Stimulated activated CD4-positive, alpha-beta T cell treated with anti-CD3 and anti-CD28 coated beads, Interleukin-4, amount 100 ng/mL, for 24 hours (primary cell): ENCODE data around the gene TMCC3.
"Not testable (repeated sequence)": the region's sequence is repeated elsewhere in the genome, so short reads cannot be mapped to it uniquely, and the experiment has no call there.

ENCODE experiments used
- DNase-seq: peaks from one replicate; pipeline ENCODE4 v3.0.0-alpha.2; 2020

TMCC3 gene, protein sequence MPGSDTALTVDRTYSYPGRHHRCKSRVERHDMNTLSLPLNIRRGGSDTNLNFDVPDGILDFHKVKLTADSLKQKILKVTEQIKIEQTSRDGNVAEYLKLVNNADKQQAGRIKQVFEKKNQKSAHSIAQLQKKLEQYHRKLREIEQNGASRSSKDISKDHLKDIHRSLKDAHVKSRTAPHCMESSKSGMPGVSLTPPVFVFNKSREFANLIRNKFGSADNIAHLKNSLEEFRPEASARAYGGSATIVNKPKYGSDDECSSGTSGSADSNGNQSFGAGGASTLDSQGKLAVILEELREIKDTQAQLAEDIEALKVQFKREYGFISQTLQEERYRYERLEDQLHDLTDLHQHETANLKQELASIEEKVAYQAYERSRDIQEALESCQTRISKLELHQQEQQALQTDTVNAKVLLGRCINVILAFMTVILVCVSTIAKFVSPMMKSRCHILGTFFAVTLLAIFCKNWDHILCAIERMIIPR

DNA sequence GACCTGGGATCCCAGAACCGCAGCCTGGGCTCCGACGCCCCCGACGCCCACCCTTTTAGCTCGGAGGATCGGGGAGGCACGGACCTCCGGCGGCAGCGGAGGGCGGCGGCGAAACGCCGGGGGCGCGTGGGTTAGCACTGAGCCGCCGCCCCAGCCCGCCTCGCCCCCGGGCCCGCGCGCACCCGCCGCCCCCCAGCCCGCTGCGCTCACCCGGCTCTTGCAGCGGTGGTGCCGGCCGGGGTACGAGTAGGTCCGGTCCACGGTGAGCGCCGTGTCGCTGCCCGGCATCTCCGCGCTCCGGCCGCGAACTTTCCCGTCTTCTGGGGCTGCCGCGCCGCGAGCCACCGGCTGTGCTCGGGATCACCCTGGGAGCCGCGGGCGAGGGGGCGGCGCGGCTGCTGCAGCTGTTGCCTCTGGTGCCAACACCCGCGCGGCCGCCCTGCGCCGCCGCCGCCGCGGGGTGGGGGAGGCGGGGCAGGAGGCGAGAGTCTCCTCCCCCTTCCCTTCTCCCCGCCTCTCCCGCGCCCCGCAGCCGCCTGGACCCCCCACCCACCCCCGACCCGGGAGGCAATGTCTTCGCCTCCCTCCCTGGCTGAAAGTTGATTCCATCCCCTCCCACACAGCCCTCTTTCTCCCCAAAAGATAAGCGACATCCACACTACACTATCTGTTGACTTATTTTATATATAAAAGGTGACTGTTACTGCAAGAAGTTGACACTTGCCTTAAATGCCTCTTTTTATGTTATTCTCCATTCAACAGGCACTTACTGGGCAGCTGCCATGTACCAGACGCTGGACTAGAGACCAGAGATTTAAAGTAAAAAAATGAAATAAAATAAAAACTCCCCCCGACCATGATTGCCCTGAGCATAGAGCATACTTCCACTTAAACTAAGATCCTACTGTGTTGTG is at the start of gene TMCC3:
TMCC3 (minus strand) TSS at position 415 of the 914 bp plus-strand sequence; CDS start at position 288, 127 bp downstream.
- peak; percentile 6 for DNase-seq

DNA sequence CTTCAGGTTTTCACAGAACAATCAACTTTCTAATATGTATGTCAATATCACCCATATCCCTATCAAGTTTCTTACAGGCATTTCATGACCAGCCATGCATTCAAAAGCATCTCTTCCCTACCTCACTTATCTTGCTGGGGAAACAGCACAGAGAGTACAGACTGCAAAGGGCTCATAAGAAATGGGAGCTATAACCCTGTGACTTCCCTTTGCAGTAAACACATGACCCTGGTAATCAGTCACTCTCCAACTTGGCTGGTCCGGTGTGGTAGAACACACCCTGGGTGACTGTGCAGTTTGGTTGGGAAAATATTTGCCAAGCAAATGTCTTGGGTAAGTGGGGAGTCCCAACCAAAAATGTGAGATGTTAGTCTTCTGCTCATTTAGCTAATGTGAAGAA is 49.4 kb upstream of the TMCC3 start:
- DNase-seq: no peak

DNA sequence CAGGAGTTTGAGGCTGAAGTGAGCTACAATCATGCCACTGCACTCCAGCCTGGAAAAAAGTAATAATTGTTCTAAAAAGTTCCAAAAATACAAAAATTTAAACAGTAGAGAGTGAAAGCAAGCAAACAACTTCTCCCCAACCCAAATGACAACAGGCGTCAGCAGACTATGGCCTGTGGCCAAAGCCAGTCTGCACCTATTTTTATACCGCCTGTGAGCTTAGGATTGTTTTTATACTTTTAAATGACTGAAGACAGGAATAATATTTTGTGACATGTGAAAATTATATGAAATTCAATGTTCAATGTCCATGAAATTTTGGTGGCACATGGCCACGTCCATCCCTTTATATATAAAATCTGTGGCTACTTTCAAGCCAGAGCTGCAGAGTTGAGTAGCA is 48.2 kb upstream of the TMCC3 start:
- no peak for DNase-seq

DNA sequence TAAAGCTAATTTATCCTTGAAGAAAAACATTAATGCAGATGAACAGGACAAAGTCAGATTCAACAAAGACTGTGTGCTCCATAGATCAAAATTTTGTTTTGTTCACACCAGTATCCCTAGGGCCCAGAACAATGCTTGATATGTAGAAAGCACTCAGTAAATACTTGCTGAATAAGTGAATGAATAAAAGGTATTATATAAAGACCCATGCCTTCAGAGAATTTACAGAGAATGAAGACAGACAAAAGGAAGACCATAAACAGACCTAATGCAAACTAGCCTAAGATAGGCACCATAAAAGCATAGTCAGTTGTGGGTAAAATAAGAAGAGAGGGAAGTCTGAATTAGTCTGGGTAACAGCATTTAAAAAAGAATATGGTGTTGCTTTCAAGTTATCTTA is 47.3 kb upstream of the TMCC3 start:
- no peak for DNase-seq

DNA sequence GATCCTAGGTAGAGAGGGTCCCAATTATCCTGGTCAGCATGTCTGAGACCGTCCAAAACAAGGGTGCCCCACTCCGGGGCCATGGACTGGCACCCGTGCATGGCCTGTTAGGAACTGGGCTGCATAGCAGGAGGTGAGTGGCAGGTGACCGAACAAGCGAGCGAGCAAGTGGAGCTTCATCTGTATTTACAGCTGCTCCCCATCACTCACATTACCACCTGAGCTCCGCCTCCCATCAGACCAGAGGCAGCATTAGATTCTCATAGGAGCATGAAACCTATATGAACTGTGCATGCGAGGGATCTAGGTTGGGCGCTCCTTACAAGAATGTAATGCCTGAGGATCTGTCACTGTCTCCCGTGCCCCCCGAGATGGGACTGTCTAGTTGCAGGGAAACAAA is 44.4 kb upstream of the TMCC3 start:
- no peak for DNase-seq

DNA sequence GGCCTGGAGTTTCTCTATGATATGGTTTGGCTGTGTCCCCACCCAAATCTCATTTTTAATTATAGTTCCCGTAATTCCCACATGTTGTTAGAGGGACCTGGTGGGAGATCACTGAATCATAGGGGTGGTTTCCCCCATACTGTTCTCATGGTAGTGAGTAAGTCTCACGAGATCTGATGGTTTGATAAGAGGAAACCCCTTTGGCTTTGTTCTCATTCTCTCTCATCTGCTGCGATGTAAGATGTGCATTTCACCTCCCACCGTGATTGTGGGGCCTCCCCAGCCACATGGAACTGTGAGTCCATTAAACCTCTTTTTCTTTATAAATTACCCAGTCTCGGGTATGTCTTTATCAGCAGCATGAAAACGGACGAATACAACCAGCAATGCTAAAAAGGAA is 42.5 kb upstream of the TMCC3 start:
- DNase-seq: not testable (repeated sequence)

DNA sequence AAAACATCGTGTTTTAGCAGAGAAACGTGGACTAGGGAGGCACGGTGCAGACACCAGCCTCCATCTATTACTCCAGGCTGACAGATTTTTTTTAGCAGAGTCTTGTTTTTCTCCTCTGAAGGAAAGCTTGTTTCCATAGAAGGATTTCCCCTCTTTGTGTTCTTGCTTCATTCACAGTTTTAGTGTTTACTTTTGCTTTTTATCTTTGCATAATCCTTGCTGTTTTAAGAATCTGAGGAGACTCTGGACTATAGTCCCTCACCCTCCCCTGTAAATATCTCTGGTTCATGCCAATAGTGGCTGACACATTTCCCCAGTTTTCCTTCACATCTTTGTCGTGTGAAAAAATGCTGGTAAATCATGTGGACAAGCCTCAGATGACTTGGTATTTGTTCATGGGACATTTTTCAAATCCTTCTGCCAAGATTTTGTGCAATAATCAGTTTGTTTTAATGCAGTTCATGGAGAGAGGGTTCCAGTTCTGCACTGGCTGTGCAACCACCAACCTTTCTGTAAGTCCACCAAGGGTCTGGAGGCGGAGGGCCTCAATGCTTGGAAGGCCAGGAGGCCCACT is 39.9 kb upstream of the TMCC3 start:
- no peak for DNase-seq

DNA sequence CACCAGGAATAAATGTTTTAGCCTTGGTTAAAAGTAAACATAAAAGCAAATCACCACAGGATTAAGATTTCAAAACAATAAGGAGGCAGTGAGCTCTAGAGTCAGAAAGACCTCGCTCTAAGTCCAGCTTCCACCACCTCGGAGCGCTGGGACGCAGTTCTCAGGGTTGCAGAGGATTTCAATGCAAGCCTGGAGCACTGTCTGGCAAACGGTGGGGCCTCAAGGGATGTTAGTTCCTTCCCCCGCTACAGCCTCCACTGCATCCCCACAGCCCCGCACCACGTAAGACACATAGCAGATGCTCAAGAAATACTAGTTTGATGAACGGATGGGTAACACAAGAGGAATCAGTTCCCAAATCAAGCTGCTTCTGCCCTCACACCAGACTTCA is 39.3 kb upstream of the TMCC3 start:
- no peak for DNase-seq

DNA sequence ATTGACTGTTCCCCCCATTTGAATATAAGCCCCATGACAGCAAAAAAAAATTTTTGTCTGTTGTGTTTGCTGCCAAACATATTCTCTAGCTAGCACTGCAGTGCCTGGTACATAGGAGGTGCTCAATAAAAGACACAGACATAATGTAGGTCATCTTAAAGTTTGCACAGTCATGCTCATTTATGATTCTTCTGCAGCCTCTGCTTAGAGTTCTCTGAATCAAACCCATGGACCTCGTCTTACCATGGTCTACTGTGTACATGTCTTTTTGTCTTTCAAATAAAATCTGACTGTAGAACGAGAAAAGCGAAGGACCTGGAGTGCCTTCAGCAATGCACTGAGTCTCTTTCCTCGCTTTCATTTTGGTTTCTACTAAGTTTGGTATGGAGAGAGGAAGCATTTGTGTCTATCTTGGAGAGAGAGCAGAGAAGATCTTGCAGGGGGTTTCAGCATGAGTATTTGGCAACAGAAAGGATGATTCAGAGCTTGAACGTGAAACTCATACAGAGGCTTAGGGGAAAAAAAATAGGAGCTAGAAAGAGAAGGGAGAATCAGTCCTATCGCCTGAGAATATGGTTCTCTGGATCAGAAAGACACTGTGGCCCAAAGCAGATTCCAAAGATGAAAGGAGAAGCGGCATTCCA is 38.8 kb upstream of the TMCC3 start:
- no peak for DNase-seq

DNA sequence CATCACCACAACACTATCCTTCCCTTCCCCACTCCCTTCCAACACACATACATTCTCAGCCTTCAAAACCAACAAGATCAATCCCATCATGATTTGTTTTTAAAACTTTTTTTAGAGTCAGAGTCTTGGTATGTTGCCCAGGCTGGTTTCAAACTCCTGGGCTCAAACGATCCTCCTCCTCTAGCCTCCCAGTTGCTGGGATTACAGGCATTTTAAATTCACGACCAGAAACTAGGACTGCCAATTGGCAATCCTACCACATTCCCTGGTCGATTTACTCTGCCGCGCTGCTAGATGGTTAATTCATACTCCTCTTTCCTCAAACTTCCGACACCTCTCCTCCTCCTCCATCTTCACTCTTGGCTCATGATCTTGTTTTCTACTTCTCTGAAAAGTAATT is 37.5 kb upstream of the TMCC3 start:
- DNase-seq: no peak

DNA sequence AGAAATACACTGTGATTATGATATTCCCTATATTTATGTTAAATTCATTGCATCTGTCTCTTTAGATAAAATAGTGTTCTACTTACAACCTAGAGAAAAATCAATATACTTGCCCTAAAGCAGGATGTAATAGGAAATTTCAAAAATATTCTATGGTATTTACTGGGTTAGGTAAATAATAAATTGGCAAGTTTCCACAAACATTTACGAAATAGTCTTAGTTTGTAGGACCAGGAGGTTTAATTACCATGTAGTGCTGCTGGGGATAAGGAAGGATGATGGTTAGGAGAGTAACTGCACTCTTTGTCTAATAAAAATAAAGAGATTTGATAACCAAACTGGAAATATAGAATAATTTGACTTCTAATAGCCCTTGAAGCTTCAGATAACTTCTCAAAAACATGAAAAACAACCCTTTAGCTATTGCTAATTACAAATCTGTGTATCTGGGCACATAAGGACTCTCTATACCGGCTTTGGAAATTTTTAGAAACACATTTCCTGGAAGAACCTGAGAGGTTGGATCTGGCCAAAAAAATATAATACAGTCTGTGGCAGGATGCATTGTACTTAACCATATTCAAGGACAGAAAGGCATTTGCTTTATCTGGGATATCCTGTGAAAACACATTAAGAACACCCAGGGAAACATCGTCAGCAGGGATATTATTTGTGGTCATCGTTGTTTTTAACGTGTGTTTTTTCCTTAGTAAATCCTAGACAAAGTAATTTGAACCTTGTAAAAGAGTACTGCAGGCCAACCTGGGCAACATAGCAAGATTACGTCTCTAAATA is 36.7 kb upstream of the TMCC3 start:
- DNase-seq: no peak

DNA sequence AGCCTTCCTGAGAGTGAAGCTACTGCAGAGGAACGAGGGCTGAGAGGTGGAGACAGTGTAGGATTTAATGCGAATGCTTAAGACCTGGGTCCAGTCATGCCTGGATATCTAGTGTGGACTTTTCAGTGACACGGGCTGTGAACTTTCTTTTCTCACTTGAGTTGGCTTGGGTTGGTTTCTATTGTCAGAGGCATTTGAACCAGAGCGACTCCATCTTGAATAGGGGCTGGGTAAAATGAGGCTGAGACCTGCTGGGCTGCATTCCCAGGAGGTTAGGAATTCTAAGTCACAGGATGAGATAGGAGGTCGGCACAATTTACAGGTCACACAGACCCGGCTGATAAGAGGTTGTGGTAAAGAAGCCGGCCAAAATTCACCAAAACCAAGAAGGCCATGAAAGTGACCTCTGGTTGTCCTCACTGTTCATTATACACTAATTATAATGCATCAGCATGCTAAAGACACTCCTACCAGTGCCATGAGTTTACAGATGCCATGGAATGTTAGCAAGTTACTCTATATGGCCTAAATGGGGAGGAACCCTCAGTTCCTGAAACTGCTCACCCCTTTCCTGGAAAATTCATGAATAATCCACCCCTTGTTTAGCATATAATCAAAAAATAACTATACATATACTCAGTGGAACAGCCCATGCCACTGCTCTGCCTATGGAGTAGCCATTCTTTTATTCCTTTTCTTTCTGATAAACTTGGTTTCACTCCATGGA is 34.2 kb upstream of the TMCC3 start:
- no peak for DNase-seq

DNA sequence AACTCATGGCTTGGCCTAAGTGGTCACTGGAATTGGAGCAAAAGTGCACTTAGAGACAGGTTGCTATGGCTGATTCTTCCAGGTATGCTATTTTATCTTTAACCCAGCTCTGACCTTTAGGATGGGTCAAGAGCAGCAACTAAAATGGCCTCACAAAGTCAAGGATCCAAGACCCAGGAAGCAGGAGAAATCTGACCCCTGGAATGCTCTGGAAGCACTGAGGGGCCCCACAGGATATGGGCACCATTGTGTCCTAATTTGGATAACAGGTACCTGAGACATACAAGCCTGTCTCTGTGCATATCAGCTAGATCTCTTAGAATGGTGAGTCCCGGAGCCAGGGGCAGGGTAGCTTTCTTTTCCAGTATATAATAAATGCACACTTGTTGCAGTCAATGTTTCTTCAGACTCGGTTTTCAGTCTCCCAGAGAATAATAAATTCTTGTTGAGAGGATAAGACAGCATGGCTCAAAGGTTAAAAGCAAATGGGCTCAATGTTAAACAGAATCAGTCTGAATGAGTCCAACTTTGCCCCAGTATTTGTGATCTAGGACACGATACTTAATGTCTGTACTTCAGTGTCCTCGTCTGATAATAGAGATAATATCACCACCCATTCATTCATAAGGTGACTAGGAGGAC is 29.3 kb upstream of the TMCC3 start:
- no peak for DNase-seq

DNA sequence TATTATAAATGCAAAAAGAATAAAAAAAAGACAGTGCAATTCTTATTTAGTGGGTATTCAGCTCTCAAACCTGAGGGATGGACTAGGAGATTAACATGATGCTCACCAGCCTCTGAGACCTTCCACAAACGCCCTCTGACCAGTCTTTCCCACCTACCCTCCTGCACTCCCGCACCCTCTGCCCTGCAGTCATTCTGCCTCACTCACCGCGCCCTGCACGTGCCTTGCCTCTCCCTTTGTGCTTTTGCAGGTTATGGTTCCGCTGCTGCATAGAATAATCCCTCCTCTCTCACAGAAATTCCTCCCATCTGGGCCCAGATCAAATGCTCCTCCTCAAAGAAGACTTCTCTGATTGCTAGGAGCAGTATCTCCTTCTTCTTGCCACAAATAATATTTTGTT is 28.5 kb upstream of the TMCC3 start:
- DNase-seq: no peak

DNA sequence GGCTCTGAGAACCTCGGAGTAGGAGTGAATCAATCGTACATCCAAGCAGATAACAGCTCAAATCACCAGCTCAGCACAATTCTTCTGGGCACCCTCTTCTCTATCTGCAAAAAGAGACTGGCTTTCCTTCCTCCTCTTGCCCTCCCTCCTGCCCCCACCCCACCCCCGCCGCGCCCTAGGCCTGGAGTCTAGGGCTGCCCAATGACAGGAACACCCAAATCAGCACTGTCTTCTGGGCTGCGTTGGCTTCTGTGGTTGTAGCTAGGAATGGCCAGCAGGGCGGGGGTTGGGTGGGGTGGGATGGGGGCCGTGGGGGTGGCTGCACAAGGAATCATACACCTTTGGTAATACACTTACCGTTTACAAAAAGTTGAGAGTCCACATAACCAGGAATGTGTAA is 28.0 kb upstream of the TMCC3 start:
- DNase-seq: no peak

DNA sequence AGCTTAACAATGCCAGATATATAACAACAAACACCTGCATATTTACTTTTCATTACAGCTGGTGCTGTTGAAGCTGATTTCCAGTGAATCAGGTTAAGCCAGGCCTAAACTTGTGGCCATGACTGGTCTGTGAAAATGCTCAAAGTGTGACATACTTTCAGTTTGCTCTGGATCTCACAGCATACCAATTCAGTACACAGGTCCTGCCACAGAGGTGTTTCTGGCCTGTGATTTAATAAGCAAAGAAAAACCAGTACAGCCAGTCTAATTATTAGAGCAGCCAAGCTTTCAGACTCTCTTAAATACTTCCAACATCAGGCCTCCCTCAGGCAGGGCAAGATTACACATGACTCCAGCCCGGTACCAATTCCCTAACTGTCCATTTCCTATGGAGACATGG is 27.4 kb upstream of the TMCC3 start:
- DNase-seq: no peak

DNA sequence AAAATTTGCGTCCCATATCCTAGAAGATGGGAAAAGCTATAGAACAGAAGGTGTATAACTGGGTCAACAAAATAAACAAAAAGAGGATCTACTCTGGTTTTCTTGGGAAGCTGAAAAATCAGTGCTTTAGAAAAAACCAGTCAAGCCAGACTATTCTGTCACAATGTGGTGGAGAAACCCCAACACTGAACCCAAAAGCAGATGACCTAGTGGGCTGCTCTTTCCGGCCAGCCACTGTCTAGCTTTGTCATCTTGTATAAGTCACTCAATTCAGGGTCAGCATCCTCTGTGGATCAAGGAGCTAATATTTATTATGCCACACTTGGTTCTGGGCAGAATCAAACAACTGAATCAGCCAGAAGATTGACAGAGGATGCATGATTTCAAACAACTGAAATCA is 26.6 kb upstream of the TMCC3 start:
- DNase-seq: no peak

DNA sequence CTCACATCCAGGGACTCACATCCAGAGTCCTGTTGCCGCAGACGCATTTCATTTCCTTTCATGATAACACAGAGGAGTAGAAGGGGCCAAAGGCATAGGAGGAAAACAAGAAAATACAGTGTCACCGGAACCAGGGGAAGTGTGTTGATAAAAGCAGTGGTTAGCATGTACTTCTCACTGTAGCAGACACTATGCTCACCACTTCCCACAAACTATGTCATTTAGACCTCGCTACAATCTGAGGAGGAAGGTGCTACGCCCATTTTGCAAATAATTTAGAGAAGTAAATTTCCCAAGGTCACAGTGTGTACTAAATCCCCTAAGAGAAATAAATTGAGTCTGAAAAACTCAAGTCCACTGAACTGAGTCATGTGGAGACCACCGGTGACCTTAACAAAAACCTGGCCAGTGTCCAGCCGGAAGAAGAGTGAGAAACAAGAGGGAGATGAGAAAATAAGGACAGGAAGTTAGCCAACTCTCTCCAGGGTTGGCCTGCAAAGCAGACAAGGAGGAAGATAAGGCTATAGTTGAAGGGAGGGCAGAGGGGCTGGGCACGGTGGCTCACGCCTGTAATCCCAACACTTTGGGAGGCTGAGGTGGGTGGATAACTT is 25.8 kb upstream of the TMCC3 start:
- DNase-seq: no peak

DNA sequence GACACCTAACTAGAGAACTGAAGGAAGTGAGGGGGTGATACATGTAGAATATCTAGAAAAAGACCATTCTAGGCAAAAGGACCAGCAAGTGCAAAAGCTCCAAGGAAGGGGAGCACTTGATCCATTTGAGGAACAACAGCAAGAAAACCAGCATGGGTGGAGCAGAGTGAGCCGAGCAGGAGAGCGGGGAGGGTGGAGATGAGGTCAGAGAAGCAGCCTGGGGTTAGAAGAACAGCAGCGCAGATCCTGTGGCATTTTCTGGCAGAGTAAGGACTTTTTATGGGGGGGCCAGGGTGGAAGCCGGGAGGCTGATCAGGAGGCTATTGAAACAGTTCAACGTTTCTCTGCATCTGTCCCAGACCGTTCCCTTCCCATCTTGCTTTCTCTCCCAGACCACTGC is 24.5 kb upstream of the TMCC3 start:
- no peak for DNase-seq

DNA sequence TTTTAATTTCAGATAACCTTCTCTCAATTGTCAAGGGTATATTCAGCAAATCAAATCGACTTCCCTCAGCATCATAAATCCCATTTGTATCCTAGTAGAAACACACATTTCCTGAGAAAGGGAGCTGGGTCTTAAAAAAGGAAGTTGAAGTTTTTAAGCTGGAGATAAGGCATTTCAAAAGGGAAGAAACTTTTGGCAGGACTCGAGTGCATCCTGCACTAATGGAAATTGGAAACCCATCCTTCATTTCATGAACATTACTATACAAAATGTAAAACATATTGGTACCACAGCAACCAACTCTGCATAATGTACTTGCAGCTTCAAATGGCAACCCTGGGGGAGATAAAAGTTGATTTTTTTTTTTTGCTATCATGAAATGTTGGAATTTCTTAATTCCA is 23.7 kb upstream of the TMCC3 start:
- DNase-seq: no peak

DNA sequence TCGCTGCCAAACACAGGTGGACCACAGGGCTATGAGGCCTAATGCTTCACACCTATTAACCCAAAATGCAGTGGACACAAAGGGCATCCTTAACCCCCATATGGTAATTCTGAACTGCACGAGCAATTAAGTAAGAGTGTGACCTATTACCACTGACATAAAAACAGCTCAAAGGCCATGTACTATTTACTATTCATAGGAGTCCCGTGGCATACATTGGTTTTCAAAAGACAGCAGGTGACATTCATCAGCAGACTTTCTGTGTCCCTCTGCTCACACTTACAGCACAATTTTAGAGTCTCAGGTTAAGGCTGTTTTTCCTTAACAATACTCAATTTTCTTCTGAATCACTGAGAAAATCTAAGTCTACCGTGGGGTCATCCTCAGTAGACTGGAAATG is 23.1 kb upstream of the TMCC3 start:
- no peak for DNase-seq
